ENCODE data around the gene ABCA5. TPM values are rescaled to one million over a fixed set of nuclear protein-coding genes. Genes with fewer than 3 reads are reported as not detected.
"Not testable (repeated sequence)": the region's sequence is repeated elsewhere in the genome, so short reads cannot be mapped to it uniquely, and the experiment has no call there.

The ABCA5 gene
- polyA plus RNA-seq, 1 donor, result 25.2 TPM

DNA sequence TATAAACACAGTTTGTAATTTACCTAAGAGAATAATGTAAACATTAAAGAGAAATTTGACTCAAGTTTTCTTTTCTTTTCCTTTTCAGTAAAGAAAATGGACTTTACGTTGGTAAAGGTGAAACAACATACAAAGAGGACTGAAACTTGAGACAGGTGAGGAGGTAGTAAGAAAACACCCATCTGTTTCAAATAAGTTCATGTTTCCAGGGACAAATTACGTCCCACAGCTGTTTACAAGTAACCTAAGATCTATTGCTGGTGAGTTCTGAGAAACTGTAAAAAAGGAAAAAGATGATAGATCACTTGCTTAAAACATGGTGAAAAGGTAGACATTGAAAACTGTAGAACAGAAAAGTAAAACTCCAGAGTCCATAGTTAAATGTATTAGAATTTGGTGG is 4.8 kb upstream of the ABCA5 start:
- DNase-seq (ENCODE audit: low read depth), result no peak

DNA sequence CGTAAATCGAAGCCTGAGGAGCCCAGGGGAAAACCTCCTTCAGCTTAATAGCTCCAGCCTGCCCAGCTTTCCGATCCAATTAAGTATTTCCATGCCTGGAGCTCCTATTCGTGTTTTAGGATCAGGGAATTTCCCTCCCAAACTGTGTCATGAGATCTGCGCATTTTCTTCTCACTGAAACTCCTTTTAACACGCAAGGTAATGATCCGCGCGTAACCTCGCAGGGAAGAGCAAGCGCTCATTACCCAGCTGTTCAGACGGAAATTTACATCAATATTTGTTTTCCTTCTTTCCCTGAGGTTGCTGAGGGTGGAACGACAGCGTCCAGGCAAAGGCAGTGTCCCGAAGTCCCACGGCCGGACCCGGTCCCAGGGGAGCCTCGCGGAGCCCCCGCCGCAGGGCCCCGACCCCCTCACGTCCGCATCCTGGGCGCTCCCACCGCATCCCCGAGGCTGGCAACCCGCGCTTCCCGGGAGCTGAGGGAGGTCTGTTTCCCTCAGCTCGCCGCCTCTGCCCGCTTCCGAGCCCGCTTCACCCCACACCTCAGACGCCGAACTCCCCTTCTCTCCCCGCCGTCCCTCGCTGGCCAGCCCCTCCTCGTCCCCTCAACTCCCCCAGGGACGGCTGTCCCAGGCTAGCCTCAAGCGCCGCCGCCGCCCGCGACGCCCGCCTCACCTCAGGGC is 415 bp downstream of the ABCA5 start:
- no peak for DNase-seq (ENCODE audit: low read depth)

DNA sequence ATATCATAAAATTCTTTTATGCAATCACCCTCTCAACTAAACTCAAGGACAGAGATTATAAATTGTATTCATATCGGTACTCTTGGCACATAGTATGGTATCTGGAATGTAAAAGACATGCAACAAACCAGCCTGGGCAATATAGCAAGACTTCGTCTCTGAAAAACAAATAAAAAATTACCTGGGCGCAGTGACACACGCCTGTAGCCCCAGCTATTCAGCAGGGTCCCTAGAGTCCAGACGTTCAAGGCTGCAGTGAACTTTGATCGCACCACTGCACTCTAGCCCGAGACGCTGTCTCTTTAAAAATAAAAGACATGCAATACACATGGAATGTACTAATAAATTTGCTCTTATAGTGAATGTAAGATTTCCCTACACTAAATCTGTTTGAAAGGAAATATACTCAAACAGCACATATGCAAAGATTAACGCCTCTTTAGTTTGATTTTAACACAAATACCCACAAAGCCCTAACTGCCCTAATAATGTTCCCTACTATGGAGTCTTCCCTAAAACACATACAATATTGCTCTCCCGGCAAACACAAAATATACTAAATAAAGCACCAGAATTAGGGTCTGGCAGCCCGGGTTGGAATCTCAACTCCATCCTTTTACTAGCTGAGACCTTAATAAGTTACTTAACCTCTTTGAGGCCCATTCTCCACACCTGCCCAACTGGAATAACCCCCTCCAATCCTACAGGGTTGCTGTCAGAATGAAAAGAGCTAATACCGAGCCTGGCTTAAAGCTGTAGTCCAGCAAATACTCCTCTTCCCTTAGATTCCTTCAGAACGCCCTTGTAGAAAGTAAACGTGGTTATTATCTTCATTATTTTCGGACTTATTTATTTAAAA is 1.2 kb downstream of the ABCA5 start:
- DNase-seq (ENCODE audit: low read depth), result no peak

DNA sequence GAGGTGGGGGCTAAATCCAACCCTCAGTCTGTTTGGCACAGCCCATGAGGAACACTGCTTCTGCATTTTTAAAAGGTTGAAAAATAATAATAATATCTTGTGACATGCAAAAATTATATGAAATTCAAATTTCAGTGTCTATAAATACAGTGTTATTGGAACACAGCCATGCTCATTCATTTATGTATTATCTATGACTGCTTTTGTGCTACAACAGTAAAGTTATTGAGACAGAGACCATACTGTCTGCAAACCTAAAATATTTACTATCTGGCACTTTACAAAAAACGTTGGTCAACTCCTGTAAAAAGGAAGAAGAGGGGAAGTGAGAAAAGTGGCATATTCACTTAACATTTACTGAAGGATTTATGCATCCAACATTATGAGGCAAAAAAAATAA is 3.1 kb downstream of the ABCA5 start:
- no peak for DNase-seq (ENCODE audit: low read depth)

DNA sequence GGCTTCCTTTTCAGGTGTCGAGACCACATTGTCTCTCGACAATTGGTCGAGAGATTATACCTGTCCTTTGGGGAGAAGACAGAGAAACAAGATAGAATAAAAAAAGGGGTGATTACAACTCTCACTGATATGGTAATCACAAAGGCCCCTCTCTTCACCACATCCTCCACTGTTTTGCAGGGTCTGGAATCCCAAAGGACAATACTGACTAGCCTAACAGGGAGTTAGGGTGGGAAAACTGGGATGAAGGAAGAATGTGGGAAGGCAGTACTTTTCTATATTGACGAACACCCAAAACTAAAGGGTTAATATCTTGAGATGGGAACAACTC is 6.1 kb downstream of the ABCA5 start:
- no peak for DNase-seq (ENCODE audit: low read depth)

DNA sequence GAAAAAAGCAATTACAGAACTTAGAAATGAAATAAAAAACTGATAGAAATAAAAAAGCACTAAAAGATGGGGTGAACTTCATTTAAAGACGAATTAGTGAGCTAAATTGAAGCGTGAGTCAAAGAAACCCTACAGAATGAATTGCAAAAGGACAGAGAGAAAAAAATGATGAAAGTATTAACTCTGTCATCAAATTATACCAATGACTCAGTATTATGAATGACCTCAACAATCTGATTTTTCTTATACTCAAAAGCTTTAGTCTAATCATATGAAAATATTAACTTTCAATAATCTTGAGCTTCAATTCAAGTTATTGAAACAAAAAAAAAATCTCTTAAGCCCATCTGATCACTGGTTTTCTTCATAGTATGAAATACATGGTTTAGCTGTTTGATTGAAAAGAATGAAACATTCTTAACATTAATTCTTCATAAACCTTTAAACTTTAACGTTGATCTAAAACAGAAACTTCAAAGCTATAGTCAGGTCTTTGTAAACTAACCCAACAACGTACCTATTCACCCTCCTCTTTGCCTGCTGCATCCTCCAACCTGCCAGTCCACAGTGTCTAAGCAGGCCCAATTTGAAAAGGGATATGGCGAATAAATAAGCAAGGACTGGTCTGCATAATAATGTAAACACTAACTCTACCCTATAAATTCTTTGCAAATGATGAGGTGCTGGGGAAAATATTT is 6.6 kb downstream of the ABCA5 start:
- no peak for DNase-seq (ENCODE audit: low read depth)

DNA sequence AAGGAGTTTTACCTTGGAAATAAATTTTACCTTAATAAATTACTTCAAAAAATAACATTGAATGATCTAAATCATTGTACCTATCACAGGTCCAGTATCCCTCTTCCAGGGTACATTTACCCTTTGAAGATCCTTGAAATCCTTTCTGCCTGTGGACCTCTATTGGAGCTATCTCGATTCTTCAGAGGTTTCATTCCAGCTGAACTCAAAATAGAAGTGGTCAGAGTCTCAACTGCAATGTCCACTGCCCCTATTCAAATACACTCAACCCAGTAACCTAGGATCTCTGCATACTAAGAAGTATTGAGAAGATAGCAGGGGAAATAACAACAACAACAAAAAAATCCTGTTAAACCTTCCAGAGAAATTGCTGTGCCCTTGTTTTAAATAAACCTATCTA is 9.3 kb downstream of the ABCA5 start:
- no peak for DNase-seq (ENCODE audit: low read depth)

DNA sequence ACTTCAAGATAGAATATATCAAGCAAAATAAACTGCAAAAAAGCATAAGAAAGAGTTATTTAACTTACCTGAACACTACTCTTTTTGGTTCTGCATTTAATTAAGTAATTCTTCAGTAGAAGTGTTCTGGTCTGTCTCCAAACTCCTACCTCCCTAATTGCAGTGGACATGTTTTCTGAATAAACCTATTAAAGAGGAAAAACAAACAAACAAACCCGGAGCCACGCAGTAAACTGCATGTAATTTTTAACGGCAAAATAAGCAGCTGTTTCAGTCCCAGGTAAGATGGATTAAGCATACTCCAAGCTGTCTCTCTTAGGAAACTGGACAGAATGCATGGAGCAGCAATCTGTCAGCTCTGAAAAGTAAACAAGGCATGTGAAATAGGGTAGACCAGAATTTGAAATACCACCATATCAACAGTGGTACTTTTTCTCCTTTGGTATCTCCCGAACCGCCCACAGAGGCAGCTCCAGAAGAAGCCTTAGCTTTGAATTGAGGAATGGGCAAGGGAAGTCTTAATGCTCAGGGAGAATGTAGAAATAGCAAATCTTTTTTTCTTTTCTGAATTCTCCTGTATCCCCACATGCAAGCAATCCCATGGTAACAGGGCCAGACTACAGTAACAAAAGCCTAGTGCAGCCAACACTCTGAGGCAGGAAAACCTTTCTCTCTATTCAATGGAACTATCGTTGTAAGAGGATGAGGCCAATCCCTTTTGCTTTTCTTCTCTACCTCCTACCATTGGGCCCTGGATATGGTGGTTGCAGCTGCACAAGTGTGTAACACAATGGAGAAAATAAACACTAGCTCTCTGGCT is 12.5 kb downstream of the ABCA5 start:
- DNase-seq (ENCODE audit: low read depth), result no peak

DNA sequence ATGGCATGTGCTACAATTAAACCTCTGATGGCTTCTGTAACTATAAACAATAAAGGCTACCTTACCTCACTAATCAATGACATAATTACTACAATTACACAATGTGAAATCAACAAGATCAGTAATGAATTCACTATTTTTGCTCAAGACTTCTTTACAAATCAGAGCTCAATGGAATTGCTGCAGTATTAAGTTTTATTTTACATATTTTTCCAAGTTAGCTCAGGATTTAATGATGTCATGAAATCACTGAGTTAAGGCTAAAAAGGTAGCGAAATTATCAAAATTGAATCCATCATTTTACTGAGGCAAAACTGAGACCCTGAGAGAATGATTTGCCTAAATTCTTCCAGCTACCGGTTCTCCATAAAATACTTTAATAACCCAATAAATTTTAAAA is 21.8 kb downstream of the ABCA5 start:
- no peak for DNase-seq (ENCODE audit: low read depth)

DNA sequence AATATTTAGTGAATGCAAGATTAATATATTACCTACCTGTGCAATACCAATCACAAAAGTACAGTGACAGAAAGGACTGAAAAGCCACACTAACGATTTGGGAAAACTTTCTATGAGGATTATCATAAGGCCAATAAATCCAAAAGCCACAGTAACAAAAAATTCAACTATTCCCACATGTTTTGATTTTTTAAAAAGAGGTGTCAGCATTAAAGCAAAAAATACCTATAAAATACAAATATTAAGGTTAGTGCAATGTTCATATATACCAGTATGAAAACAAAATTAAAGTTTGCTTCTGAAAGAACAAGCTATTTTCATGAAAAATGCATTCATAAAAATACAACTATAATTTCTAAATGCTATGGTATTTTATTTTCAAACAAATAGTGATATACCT is 24.3 kb downstream of the ABCA5 start:
- DNase-seq (ENCODE audit: low read depth), result no peak

DNA sequence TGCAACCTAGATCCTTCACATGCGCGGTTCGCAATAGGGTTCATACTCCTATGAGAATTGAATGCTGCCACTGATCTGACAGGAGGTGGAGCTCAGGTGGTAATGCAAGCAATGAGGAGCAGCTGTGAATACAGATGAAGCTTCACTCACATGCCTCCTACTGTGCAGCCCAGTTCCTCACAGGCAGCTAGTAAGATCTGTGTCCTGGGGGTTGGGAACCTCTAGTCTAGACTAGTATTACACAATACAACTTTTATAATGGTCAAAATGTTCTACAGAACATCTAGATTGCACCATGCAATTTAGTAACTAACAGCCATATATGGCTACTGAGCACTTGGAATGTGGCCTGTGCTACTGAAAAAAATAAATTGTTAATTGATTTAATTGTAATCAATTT is 26.7 kb downstream of the ABCA5 start:
- no peak for DNase-seq (ENCODE audit: low read depth)

DNA sequence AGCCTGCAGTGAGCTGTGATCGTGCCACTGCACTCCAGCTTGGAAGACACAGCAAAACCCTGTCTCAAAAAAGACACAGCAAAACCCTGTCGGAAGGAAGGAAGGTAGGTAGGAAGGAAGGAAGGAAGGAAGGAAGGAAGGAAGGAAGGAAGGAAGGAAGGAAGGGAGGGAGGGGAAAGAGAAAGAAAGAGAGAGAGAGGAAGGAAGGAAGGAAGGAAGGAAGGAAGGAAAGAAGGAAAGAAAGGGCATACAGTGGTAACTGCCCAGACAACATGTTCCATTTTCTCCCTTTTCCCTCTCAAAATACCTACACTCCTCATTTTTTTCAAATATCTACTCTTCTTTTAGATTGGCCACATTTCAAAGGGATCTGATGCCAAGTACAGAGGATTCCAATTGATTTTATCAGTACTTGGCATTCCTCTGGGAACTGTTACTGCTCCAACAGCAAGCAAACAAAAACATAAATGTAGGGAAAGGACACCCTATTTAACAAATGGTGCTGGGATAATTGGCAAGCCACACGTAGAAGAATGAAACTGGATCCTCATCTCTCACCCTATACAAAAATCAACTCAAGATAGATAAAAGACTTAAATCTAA is 28.7 kb downstream of the ABCA5 start:
- not testable (repeated sequence) for DNase-seq (ENCODE audit: low read depth)

DNA sequence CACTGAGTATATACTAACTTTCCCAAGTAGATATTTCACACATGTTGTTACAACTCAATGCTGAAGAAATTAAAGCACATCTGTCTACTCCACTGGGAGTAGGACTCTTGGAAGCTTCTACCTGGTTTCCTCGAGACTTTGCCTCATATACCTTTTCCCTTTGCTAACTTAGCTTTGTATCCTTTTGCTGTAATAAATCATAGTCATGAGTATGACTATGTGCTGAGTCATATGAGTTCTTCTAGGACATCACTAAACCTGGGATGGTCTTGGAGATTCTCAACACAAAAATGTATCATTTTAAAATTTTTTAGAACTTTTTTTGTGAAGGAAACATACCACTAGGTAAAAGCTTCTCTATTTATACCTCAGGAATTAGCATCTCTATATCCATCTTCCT is 39.8 kb downstream of the ABCA5 start:
- DNase-seq (ENCODE audit: low read depth), result no peak

DNA sequence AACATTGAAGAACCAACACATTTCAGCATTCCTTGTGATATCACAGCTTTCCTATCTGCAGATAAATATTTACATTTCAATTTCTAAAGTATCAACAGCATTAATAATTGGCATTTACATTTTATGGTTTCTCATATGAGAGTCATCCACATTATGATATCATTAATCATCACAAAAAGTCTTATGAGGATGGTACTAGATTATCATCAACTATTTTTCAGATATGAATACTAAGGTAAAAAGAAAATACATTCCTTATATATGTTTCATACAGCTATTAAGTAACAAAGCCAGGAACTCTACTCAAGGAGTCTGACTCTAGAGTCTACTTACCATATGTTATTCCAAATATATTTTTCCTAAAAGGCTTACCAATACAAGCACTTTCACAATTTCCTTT is 40.7 kb downstream of the ABCA5 start:
- no peak for DNase-seq (ENCODE audit: low read depth)

DNA sequence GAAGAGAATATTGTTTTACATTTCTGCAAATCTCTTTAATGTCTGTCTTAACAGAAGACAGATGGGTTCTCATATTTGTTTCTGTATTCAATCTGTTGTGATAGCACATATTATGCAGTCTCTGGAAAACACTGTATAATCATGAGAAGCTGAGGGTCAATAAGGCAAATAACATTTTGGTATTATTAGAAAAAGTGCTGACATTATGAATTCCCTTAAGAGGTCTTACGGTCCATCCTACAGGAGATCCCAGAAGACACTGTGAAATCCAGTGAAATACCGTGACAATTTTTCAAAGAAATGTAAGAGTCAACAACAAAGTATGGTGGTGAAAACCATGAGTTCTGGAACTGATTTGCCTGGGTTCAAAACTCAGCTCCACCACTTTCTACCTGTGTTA is 42.3 kb downstream of the ABCA5 start:
- no peak for DNase-seq (ENCODE audit: low read depth)

DNA sequence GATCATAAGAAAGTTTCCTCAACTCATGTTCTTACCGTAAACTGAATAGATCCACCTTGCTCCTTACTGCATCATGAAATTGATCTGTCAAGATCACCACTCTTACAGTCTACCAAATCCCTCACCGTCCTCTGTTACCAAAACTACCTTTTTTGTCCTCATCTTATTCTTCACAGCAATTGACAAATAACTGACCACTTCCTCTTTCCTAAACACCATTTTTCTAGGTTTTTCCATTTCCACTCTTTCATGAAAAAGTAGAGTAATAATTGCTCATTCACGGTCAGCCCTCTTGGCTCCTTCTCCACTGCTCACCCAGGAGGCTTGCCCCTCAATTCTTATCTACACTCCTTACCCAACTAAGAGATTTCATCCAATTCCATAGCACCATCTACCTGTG is 44.9 kb downstream of the ABCA5 start:
- no peak for DNase-seq (ENCODE audit: low read depth)

DNA sequence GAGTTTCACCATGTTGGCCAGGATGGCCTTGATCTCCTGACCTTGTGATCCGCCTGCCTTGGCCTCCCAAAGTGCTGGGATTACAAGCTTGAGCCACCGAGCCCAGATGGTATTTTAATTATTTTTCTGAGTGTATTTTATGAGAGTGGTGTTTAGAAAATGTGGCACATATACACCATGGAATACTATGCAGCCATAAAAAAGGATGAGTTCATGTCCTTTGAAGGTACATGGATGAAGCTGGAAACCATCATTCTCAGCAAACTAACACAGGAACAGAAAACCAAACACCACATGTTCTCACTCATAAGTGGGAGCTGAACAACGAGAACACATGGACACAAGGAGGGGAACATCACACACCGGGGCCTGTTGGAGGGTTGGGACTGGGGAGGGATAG is 50.7 kb downstream of the ABCA5 start:
- not testable (repeated sequence) for DNase-seq (ENCODE audit: low read depth)

DNA sequence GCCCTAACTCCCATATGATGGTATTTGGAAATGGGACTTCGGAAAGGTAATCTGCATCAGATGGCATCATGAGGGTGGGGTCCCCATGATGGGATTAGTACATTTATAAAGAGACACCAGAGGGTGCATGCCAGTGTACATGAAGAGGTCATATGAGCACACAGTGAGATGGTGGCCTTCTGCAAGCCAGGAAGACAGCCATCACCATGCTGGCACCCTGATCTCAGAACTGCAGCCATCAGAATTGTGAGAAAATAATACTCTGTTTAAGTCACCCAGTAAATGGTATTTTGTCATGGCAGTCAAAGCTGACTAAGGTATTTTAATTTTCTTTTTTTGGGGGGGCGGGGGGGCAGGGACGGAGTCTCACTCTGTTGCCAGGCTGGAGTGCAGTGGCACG is 51.2 kb downstream of the ABCA5 start:
- DNase-seq (ENCODE audit: low read depth), result no peak

DNA sequence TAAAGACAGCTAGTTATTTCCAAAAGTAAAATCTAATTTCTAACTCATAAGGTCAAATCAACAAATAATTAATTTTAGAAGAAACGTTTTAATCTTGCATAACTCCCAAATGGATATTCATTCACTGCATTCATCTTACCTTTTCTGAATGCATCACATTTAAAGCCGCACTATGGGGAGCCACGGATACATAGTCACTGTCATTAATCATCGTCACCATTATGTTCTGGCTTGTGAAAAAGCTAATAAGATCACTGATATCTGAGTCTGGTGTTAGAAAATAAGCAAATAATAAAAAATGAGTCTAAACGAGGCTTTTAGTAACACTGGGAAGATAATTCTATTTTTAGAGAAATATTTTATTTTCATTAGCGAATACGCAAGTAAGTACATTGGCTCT is 55.9 kb downstream of the ABCA5 start:
- no peak for DNase-seq (ENCODE audit: low read depth)

DNA sequence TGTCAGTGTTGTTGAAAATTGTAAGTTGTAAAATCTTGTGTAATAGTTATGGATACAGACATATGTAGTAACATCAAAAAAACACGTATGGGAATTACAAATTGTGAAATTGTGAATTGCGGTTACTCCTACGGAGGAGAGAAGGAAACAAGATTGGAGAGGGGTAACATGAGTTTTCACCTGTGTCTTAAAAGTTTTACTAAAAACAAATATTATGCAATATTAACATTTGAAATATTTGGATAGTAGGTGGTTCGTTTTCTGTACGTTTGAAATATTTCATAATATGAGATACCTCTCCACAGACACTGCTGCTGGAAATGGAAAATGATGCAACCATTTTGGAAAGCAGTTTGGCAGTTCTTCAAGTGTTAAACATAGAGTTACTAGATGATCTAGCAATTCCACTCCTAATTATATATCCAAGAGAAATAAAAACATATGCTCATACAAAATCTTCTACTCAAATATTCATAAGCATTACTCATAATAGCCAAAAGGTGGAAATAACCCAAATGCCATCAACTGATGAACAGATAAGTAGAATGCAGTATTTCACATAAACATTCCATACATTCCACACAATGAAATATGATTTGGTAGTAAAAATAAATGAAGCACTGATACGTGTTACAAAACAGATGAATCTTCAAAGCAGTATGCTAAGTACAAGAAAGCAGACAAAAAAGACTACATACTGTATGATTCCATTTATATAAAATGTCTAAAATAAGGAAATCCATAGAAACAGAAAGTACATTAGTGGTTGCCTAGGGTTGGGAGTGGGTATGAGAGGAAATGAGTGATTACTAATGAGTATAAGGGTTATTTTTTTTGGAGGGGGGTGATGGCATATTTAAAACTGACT is 57.6 kb downstream of the ABCA5 start:
- no peak for DNase-seq (ENCODE audit: low read depth)

DNA sequence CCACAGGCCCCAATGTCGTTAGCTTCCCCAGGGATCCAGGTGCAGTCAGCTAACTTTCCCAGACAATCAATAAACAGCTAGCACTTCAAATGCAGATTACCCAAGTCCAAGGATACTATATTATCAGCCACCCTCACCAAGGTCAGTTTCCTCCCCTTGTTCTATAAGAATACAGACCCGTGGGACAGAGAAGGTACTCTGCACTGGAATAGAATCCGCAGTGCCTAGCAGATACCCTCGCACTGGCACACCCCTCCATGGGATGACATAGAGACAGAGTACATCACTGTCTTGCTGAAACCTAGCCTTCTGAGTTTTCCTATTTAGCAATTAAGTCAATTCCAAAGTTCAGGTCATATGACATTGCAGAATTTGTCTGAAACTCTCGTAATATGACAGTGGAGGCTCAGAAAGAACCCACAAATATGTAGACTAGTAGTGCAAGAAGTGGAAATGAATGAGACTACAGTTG is 58.4 kb downstream of the ABCA5 start:
- DNase-seq (ENCODE audit: low read depth), result no peak
